ENCODE results near the gene SLIT3.

DNA sequence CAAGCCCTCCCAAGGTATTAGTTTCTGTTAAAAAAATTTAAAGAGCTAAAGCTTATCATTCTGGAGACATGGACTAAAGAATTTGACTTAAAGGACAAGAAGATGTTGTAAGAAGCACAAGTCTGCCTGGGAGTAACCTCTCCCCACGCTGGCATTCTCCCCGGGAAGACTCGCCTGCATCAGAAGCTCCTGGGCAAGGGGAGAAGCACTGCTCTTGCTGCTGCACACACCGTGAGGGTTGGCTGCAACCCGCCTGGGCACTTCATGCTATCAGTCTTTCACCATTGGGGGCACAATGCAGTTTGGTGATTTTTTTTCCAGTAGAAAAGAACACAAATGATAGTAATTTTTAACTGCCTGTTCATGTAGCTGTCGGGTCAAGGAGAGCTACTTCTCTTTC, 529.3 kb downstream of the SLIT3 start:
- TF ChIP-seq, protein P1, sequence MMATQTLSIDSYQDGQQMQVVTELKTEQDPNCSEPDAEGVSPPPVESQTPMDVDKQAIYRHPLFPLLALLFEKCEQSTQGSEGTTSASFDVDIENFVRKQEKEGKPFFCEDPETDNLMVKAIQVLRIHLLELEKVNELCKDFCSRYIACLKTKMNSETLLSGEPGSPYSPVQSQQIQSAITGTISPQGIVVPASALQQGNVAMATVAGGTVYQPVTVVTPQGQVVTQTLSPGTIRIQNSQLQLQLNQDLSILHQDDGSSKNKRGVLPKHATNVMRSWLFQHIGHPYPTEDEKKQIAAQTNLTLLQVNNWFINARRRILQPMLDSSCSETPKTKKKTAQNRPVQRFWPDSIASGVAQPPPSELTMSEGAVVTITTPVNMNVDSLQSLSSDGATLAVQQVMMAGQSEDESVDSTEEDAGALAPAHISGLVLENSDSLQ (IDR thresholded peaks at IDR 0.05) = no peak
- TF ChIP-seq SP1 (CRISPR knock-in tag; IDR thresholded peaks at IDR 0.05) (no peak), RAD51 (IDR thresholded peaks at IDR 0.05; ENCODE audit: borderline replicate concordance, low read depth) (no peak), KDM1A (IDR thresholded peaks at IDR 0.05) (no peak), ZKSCAN8 (CRISPR knock-in tag; IDR thresholded peaks at IDR 0.05) (no peak), POLR2A (conservative IDR thresholded peaks at IDR 0.05) (no peak), SIN3A (IDR thresholded peaks at IDR 0.05; ENCODE audit: borderline replicate concordance in 2 of 2, control insufficient read depth in 1 of 2, low read depth in 2 of 2, low read length in 2 of 2) (no peak), ZFP1 (CRISPR knock-in tag; IDR thresholded peaks at IDR 0.05) (no peak), EZH2 (IDR thresholded peaks at IDR 0.05; ENCODE audit: borderline replicate concordance, low read depth, low read length) (no peak), ZBTB40 (IDR thresholded peaks at IDR 0.05) (no peak), ZBTB40 (CRISPR knock-in tag; IDR thresholded peaks at IDR 0.05) (no peak), CTCF (IDR thresholded peaks at IDR 0.05 in 2 of 3, conservative IDR thresholded peaks at IDR 0.05 in 1 of 3; ENCODE audit: insufficient read depth in 2 of 3, low read depth in 1 of 3, low read length in 3 of 3) (no peak), C11orf30 (IDR thresholded peaks at IDR 0.05; ENCODE audit: low read depth) (no peak), RAD21 (CRISPR knock-in tag; conservative IDR thresholded peaks at IDR 0.05 in 1 of 2, IDR thresholded peaks at IDR 0.05 in 1 of 2) (no peak)
- TF ChIP-seq, protein P2, sequence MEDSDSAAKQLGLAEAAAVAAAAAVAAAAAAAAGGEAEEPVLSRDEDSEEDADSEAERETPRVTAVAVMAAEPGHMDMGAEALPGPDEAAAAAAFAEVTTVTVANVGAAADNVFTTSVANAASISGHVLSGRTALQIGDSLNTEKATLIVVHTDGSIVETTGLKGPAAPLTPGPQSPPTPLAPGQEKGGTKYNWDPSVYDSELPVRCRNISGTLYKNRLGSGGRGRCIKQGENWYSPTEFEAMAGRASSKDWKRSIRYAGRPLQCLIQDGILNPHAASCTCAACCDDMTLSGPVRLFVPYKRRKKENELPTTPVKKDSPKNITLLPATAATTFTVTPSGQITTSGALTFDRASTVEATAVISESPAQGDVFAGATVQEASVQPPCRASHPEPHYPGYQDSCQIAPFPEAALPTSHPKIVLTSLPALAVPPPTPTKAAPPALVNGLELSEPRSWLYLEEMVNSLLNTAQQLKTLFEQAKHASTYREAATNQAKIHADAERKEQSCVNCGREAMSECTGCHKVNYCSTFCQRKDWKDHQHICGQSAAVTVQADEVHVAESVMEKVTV (CRISPR knock-in tag; IDR thresholded peaks at IDR 0.05) = no peak
